CD4-positive, alpha-beta T cell (primary cell): ENCODE measurements around the gene SUSD6. TPM values are rescaled to one million over a fixed set of nuclear protein-coding genes. Genes with fewer than 3 reads are reported as not detected.

Experiments
- ATAC-seq: fragments of 200-7000 bp; cut with Tn5 transposase; one replicate; pipeline ENCODE4 v1.10.0; 2022; ENCODE audit warnings: mild to moderate bottlenecking; ENCODE audit not compliant: poor library complexity
- CTCF ChIA-PET: fragments of 350-600 bp; sonication (Branson Sonifier 250); formaldehyde crosslinking; loops from one replicate; lab custom pipeline; 2021; ENCODE audit warnings: antibody characterized with exemption, inconsistent platforms; lab: Charles Lee
- POLR2A ChIA-PET: fragments of 350-600 bp; sonication (Branson Sonifier 250); formaldehyde crosslinking; loops from one replicate; lab custom pipeline; 2021; ENCODE audit warnings: antibody characterized with exemption, inconsistent platforms; lab: Charles Lee
- DNase-seq, 14 experiments: peaks; one replicate each; pipeline ENCODE4 v3.0.0-alpha.2; 2013 to 2020; ENCODE audit warnings: mixed read lengths in 2 of 14
- H3K27ac ChIP-seq, 2 donors: one replicate each; pipeline versions ENCODE4 v1.5.1 to v1.7.0; 2013; ENCODE audit warnings: low read length in 2 of 2, low read depth in 1 of 2, mild to moderate bottlenecking in 1 of 2
- H3K27me3 ChIP-seq, 2 experiments: 1 replicate in 1 of 2; 2 replicates in 1 of 2; pipeline versions ENCODE4 v1.6.1 to v1.7.0; 2013; ENCODE audit warnings: low read length in 2 of 2, control low read depth in 1 of 2, mild to moderate bottlenecking in 1 of 2, moderate library complexity in 1 of 2; ENCODE audit not compliant: insufficient read depth in 2 of 2, control insufficient read depth in 1 of 2
- H3K36me3 ChIP-seq: one replicate; pipeline ENCODE4 v1.6.1; 2013; ENCODE audit warnings: low read length, control low read depth; ENCODE audit not compliant: insufficient read depth
- H3K4me1 ChIP-seq: one replicate; pipeline ENCODE4 v1.6.1; 2013; ENCODE audit warnings: low read length, control low read depth; ENCODE audit not compliant: insufficient read depth
- H3K4me3 ChIP-seq: one replicate; pipeline ENCODE4 v1.5.1; 2013; ENCODE audit warnings: mild to moderate bottlenecking, low read length, moderate library complexity
- H3K9me3 ChIP-seq, 2 experiments: 1 replicate in 1 of 2; 2 replicates in 1 of 2; pipeline versions ENCODE4 v1.6.1 to v1.7.0; 2013; ENCODE audit warnings: low read length in 2 of 2, mild to moderate bottlenecking in 2 of 2, control low read depth in 1 of 2, moderate library complexity in 1 of 2; ENCODE audit not compliant: control insufficient read depth in 1 of 2, insufficient read depth in 1 of 2
- H3K27ac Mint-ChIP-seq: one replicate; pipeline ENCODE4 v1.8.0; 2020; ENCODE audit warnings: mixed read lengths
- H3K27me3 Mint-ChIP-seq: one replicate; pipeline ENCODE4 v1.8.0; 2021; ENCODE audit warnings: mixed read lengths
- H3K36me3 Mint-ChIP-seq: one replicate; pipeline ENCODE4 v1.8.0; 2021; ENCODE audit warnings: low read depth, mixed read lengths
- H3K4me1 Mint-ChIP-seq: one replicate; pipeline ENCODE4 v1.8.0; 2021; ENCODE audit warnings: low read depth, mixed read lengths
- H3K4me3 Mint-ChIP-seq: one replicate; pipeline ENCODE4 v1.8.0; 2020; ENCODE audit warnings: mild to moderate bottlenecking, mixed read lengths
- H3K9me3 Mint-ChIP-seq: one replicate; pipeline ENCODE4 v1.8.0; 2020; ENCODE audit warnings: mixed read lengths
- CTCF ChIP-seq: fragments of 200-600 bp; IDR thresholded peaks from one replicate; pipeline ENCODE4 v1.8.0; 2022; ENCODE audit warnings: antibody characterized with exemption, mild to moderate bottlenecking
- intact Hi-C, 2 experiments: fragments of 100-400 bp; cut with DNase I in 1 of 2; cut with micrococcal nuclease in 1 of 2; formaldehyde crosslinking; loops; one replicate each; pipeline versions ENCODE4 v1.15.1 to v1.9.0; 2023 to 2025; cut with DNase I, micrococcal nuclease
- total RNA-seq, 174 experiments: library from RNA in 2 of 174; stranded (reverse) in 2 of 174; gene quantifications; one replicate each; pipeline ENCODE4 v1.2.3 and lab custom pipeline; 2021 to 2026

Gene SUSD6
- total RNA-seq, 2 experiments from 2014 or later: 93.7 to 95.1 TPM

GRCh38 chr14:69600304-69600891 lies 11.0 kb upstream of the SUSD6 start:
- TF ChIP-seq CTCF: no peak
- no peak for ATAC-seq

GRCh38 chr14:69605738-69606137 lies 5.7 kb upstream of the SUSD6 start:
- no peak for ATAC-seq
- Histone ChIP-seq H3K9me3 (no peaks in the 10 kb centered on the region), H3K4me1 (peaks cover 19% of the 10 kb centered on the region), H3K36me3 (no peaks in the 10 kb centered on the region), H3K27ac (no peak overlapping the region), H3K4me3 (no peak overlapping the region), H3K27me3 (no peaks in the 10 kb centered on the region)
- TF ChIP-seq CTCF: no peak
- Mint-ChIP-seq H3K4me3 (no peak overlapping the region), H3K9me3 (no peaks in the 10 kb centered on the region), H3K27me3 (no peaks in the 10 kb centered on the region), H3K27ac (no peak overlapping the region), H3K4me1 (peaks cover 11% of the 10 kb centered on the region), H3K36me3 (no peaks in the 10 kb centered on the region)
- intact Hi-C loops: loop anchor here in 1 of 2 experiments (10.0 kb wide), 1 partner anchor 211 kb away; the partner anchor contains the start of genes ERH and SLC39A9
- ChIA-PET CTCF (interaction anchor here (0.7 to 1.2 kb wide), 2 partner anchors 121 to 213 kb away, joined by 3 read pairs; no protein-coding TSS in a partner anchor), POLR2A (interaction anchor here (1.3 kb wide), 1 partner anchor 161 kb away, joined by 4 read pairs; the partner anchor contains the start of gene SRSF5)
- DNase-seq: no peak

More at GRCh38 chr14:69600304-69600891, 11.0 kb upstream of the SUSD6 start:
- no peak overlapping the region for H3K27ac ChIP-seq
- intact Hi-C loops: loop anchor here (5.0 to 10.0 kb wide), 2 partner anchors 127 to 206 kb away; partner anchors contain the start of genes ERH (in 1 of the 2) and SLC39A9 (in 1 of the 2)
- no peak for DNase-seq
- Mint-ChIP-seq H3K27ac (no peak overlapping the region), H3K4me3 (no peak overlapping the region), H3K36me3 (no peaks in the 10 kb centered on the region), H3K9me3 (no peaks in the 10 kb centered on the region), H3K4me1 (no peaks in the 10 kb centered on the region), H3K27me3 (no peaks in the 10 kb centered on the region)
- peaks cover 4% of the 10 kb centered on the region for H3K4me1 ChIP-seq
- no peaks in the 10 kb centered on the region for H3K27me3 ChIP-seq
- H3K9me3 ChIP-seq: no peaks in the 10 kb centered on the region
- H3K4me3 ChIP-seq: no peak overlapping the region
- no peaks in the 10 kb centered on the region for H3K36me3 ChIP-seq
- ChIA-PET CTCF (interaction anchor here (1.2 kb wide), 1 partner anchor 127 kb away, joined by 3 read pairs; no protein-coding TSS in a partner anchor), POLR2A (interaction anchor here (0.5 to 0.8 kb wide), 2 partner anchors 9 to 166 kb away, joined by 3 read pairs; no protein-coding TSS in a partner anchor)

- no peak for TF ChIP-seq CTCF
- Mint-ChIP-seq H3K9me3 (no peaks in the 10 kb centered on the region), H3K27me3 (no peaks in the 10 kb centered on the region), H3K36me3 (no peaks in the 10 kb centered on the region), H3K4me1 (peaks cover 15% of the 10 kb centered on the region), H3K27ac (no peak overlapping the region), H3K4me3 (no peak overlapping the region)
- ChIA-PET CTCF (interaction anchor here (0.8 to 1.2 kb wide), 3 partner anchors 107 to 120 kb away, joined by 3 read pairs; no protein-coding TSS in a partner anchor), POLR2A (interaction anchor here (1.3 kb wide), 2 partner anchors 42 to 160 kb away, joined by 4 read pairs; partner anchors contain the start of gene SRSF5)
- Histone ChIP-seq H3K4me3 (no peak overlapping the region), H3K36me3 (no peaks in the 10 kb centered on the region), H3K27ac (no peak overlapping the region), H3K4me1 (peaks cover 24% of the 10 kb centered on the region), H3K27me3 (no peaks in the 10 kb centered on the region), H3K9me3 (no peaks in the 10 kb centered on the region)
- intact Hi-C loops: loop anchor here in 1 of 2 experiments (10.0 kb wide), 1 partner anchor 212 kb away; the partner anchor contains the start of genes ERH and SLC39A9
- DNase-seq: no peak
- no peak for ATAC-seq
Measured at GRCh38 chr14:69606258-69607184, 4.9 kb upstream of the SUSD6 start.
